SK-N-SH (cell line): ENCODE data around the gene PXN. TPM values are rescaled to one million over a fixed set of nuclear protein-coding genes. Genes with fewer than 3 reads are reported as not detected.

Experiments used
- CTCF ChIA-PET: fragments of 300-600, 350-600 bp; formaldehyde crosslinking; extraction: SDS; loops from one replicate; lab custom pipeline; 2021; lab: Yijun Ruan, JAX
- POLR2A ChIA-PET: fragments of 350-600 bp; sonication (Branson Sonifier 250); formaldehyde crosslinking; extraction: SDS; loops from one replicate; lab custom pipeline; 2020; ENCODE audit warnings: antibody characterized with exemption, inconsistent platforms; lab: Yijun Ruan, JAX
- DNase-seq: peaks from one replicate; pipeline ENCODE4 v3.0.0; 2012
- H2AFZ ChIP-seq: fragments of 200-600 bp; sonication (generic); 2 replicates; pipeline ENCODE4 v1.8.1; 2016; ENCODE audit warnings: antibody characterized with exemption, mild to moderate bottlenecking, low read depth
- H3F3A ChIP-seq: fragments of 200-600 bp; sonication (generic); replicated peaks from 2 replicates; pipeline ENCODE3; 2016; ENCODE audit warnings: antibody characterized with exemption, mild to moderate bottlenecking; ENCODE audit not compliant: insufficient read depth
- H3K27ac ChIP-seq, 2 experiments: fragments of 200-500 bp in 1 of 2; fragments of 200-600 bp in 1 of 2; sonication (Bioruptor generic) in 1 of 2; sonication (generic), shearing (Covaris generic) in 1 of 2; 2 replicates each; pipeline versions ENCODE4 v1.5.1 to v1.6.1; 2014 to 2016; ENCODE audit warnings: low read depth in 2 of 2, inconsistent platforms in 1 of 2, low read length in 1 of 2, mild to moderate bottlenecking in 1 of 2, mixed read lengths in 1 of 2
- H3K27me3 ChIP-seq: fragments of 200-600 bp; sonication (generic), shearing (Covaris generic); 2 replicates; pipeline ENCODE4 v1.6.1; 2016; ENCODE audit warnings: mixed run types; ENCODE audit not compliant: insufficient read depth
- H3K36me3 ChIP-seq, 2 experiments: fragments of 200-500 bp in 1 of 2; fragments of 200-600 bp in 1 of 2; sonication (Bioruptor generic) in 1 of 2; sonication (generic) in 1 of 2; replicated peaks in 1 of 2; 2 replicates each; pipeline versions ENCODE3 to v1.5.1; 2014 to 2016; ENCODE audit warnings: low read length in 1 of 2, mild to moderate bottlenecking in 1 of 2; ENCODE audit not compliant: insufficient read depth in 2 of 2, control insufficient read depth in 1 of 2
- H3K4me1 ChIP-seq, 2 experiments: fragments of 200-500 bp in 1 of 2; fragments of 200-600 bp in 1 of 2; sonication (Bioruptor generic) in 1 of 2; sonication (generic), shearing (Covaris generic) in 1 of 2; 2 replicates each; pipeline versions ENCODE4 v1.5.1 to v1.6.1; 2014 to 2016; ENCODE audit warnings: low read depth in 1 of 2, low read length in 1 of 2, mixed run types in 1 of 2; ENCODE audit not compliant: insufficient read depth in 2 of 2, control insufficient read depth in 1 of 2
- H3K4me2 ChIP-seq: fragments of 200-600 bp; sonication (generic), shearing (Covaris generic); 2 replicates; pipeline ENCODE4 v1.6.1; 2017; ENCODE audit warnings: mixed run types
- H3K4me3 ChIP-seq, 2 experiments: fragments of 200-500 bp in 1 of 2; fragments of 200-600 bp in 1 of 2; sonication (Bioruptor generic) in 1 of 2; sonication (generic), shearing (Covaris generic) in 1 of 2; 2 replicates each; pipeline versions ENCODE4 v1.5.1 to v1.8.1; 2014 to 2016; ENCODE audit warnings: low read depth in 2 of 2, inconsistent platforms in 1 of 2, low read length in 1 of 2, mild to moderate bottlenecking in 1 of 2, mixed read lengths in 1 of 2, moderate library complexity in 1 of 2
- H3K79me2 ChIP-seq: fragments of 200-600 bp; sonication (generic); 2 replicates; pipeline ENCODE4 v1.8.1; 2017; ENCODE audit warnings: mild to moderate bottlenecking; ENCODE audit not compliant: insufficient read depth
- H3K9ac ChIP-seq: fragments of 200-600 bp; sonication (generic); 2 replicates; pipeline ENCODE4 v1.6.1; 2017; ENCODE audit warnings: mixed run types
- H3K9me2 ChIP-seq: fragments of 200-600 bp; sonication (generic); 2 replicates; pipeline ENCODE4 v1.6.1; 2017; ENCODE audit warnings: mixed run types
- H3K9me3 ChIP-seq: fragments of 200-600 bp; sonication (generic); 2 replicates; pipeline ENCODE4 v1.6.1; 2017; ENCODE audit warnings: mixed run types, mild to moderate bottlenecking, moderate library complexity
- H4K20me1 ChIP-seq: fragments of 200-600 bp; sonication (generic); 2 replicates; pipeline ENCODE4 v1.6.1; 2017; ENCODE audit warnings: mild to moderate bottlenecking, mixed run types; ENCODE audit not compliant: insufficient read depth
- CHD2 ChIP-seq: fragments of 150-350 bp; IDR thresholded peaks from 2 replicates; pipeline ENCODE4 v1.6.1; 2018; ENCODE audit warnings: low read length; ENCODE audit not compliant: partially characterized antibody
- ELF1 ChIP-seq: IDR thresholded peaks from 2 replicates; pipeline ENCODE4 v1.4.0; 2012
- EP300 ChIP-seq, 2 experiments: IDR thresholded peaks; 2 replicates each; pipeline versions ENCODE4 v1.4.0 to v1.6.1; 2012; ENCODE audit warnings: borderline replicate concordance in 1 of 2, low read depth in 1 of 2, low read length in 1 of 2
- EZH2phosphoT487 ChIP-seq: fragments of 200-600 bp; sonication (generic); IDR thresholded peaks from 2 replicates; pipeline ENCODE4 v1.6.1; 2017; ENCODE audit warnings: low read depth, mixed run types, mild to moderate bottlenecking, antibody characterized with exemption, moderate library complexity, borderline replicate concordance
- FOSL2 ChIP-seq: IDR thresholded peaks from 2 replicates; pipeline ENCODE4 v1.4.0; 2012; ENCODE audit warnings: low read depth, mild to moderate bottlenecking, moderate library complexity, borderline replicate concordance
- MXI1 ChIP-seq: IDR thresholded peaks from 2 replicates; pipeline ENCODE4 v1.6.1; 2012; ENCODE audit warnings: mild to moderate bottlenecking, low read depth, low read length, improper control_type of control experiment
- NFIC ChIP-seq: IDR thresholded peaks from 2 replicates; pipeline ENCODE4 v1.4.0; 2012; ENCODE audit warnings: borderline replicate concordance
- RAD21 ChIP-seq: IDR thresholded peaks from 2 replicates; pipeline ENCODE4 v1.6.1; 2012; ENCODE audit warnings: mild to moderate bottlenecking, low read length
- SIN3A ChIP-seq: IDR thresholded peaks from 2 replicates; pipeline ENCODE4 v1.6.1; 2012; ENCODE audit warnings: low read depth, mild to moderate bottlenecking, low read length, moderate library complexity, borderline replicate concordance
- TCF12 ChIP-seq: IDR thresholded peaks from 2 replicates; pipeline ENCODE4 v1.4.0; 2012
- ZBTB33 ChIP-seq: IDR thresholded peaks from 2 replicates; pipeline ENCODE4 v1.4.0; 2012; ENCODE audit warnings: low read depth, borderline replicate concordance
- WGBS: methylation state at CpG from one replicate; pipeline ENCODE4 v1.1.6; 2017; ENCODE audit warnings: low lambda C conversion rate; 5-methylcytosine and 5-hydroxymethylcytosine counted together
- polyA plus RNA-seq, 3 experiments: library from polyadenylated mRNA; depleted of rRNA; stranded (reverse); fragments of >200 nt; gene quantifications; 2 replicates each; pipeline ENCODE4 v1.2.3, GENCODE V29; 2012

The PXN gene
- polyA plus RNA-seq, 1 of the 3 experiments (the other 2 are of a cell fraction) = 89.0 TPM

- Histone ChIP-seq H3K4me3 (no peak overlapping the region), H3K4me2 (peak overlapping the region; percentile 33; the same call in 1 of the 2 replicates), H3K27me3 (no peaks in the 10 kb centered on the region), H3K9ac (no peak overlapping the region; the same call in 1 of the 2 replicates), H4K20me1 (peaks cover 22% of the 10 kb centered on the region), H3K9me2 (no peaks in the 10 kb centered on the region), H3K79me2 (peaks cover 94% of the 10 kb centered on the region), H3F3A (peaks cover 14% of the 10 kb centered on the region), H3K4me1 (peaks cover 35 to 40% of the 10 kb centered on the region in 2 experiments), H2AFZ (no peak overlapping the region), H3K9me3 (no peaks in the 10 kb centered on the region), H3K36me3 (peaks cover 27 to 55% of the 10 kb centered on the region in 2 experiments), H3K27ac (peak overlapping the region in 1 of 2 experiments; percentile 58; a peak in 2 of 4 replicates)
- DNase-seq = peak; percentile 79
- ChIA-PET CTCF (interaction anchor here (0.9 to 18.6 kb wide), 5 partner anchors 16 to 78 kb away, joined by 3 to 618 read pairs (median 116); partner anchors contain the start of genes PXN, RPLP0 and SIRT4), POLR2A (interaction anchor here (7.8 to 8.7 kb wide), 2 partner anchors 24 to 67 kb away, joined by 75 to 108 read pairs; partner anchors contain the start of genes RNU4-1, RNU4-2 and RPLP0)
- no peak for TF ChIP-seq SIN3A
- TF ChIP-seq EP300 (IDR thresholded peaks at IDR 0.05; ENCODE audit: borderline replicate concordance in 1 of 2, low read depth in 1 of 2, low read length in 1 of 2) = 0 out of 4 replicates have a peak, but pooled peaks of 1 of the 2 experiments have one; percentile 4
- no peak for TF ChIP-seq CHD2
- TF ChIP-seq MXI1 = no peak
- WGBS = 68% methylated on average over 8 of the region's 25 CpGs
Observed at GRCh38 chr12:120224304-120225199, 41.0 kb downstream of the PXN start.

GRCh38 chr12:120223458-120224303 is 41.8 kb downstream of the PXN start:
- Histone ChIP-seq H3K9me3 (no peaks in the 10 kb centered on the region), H2AFZ (no peak overlapping the region), H3K4me3 (no peak overlapping the region), H3K4me2 (no peak overlapping the region), H4K20me1 (peaks cover 22% of the 10 kb centered on the region), H3K27me3 (no peaks in the 10 kb centered on the region), H3K79me2 (peaks cover 85% of the 10 kb centered on the region), H3K9me2 (no peaks in the 10 kb centered on the region), H3F3A (peaks cover 6% of the 10 kb centered on the region), H3K36me3 (peaks cover 32 to 64% of the 10 kb centered on the region in 2 experiments), H3K27ac (no peak overlapping the region), H3K9ac (no peak overlapping the region), H3K4me1 (peaks cover 27 to 31% of the 10 kb centered on the region in 2 experiments; a peak in 3 of 4 replicates)
- ChIA-PET CTCF (interaction anchor here (7.1 to 18.6 kb wide), 3 partner anchors 16 to 38 kb away, joined by 116 to 618 read pairs (median 148); partner anchors contain the start of genes PXN and RPLP0), POLR2A (interaction anchor here (7.8 to 8.7 kb wide), 2 partner anchors 23 to 68 kb away, joined by 75 to 108 read pairs; partner anchors contain the start of genes RNU4-1, RNU4-2 and RPLP0)
- WGBS = 91% methylated on average over 15 of the region's 19 CpGs
- TF ChIP-seq FOSL2 = no peak
- no peak for TF ChIP-seq NFIC
- no peak for TF ChIP-seq EP300 (IDR thresholded peaks at IDR 0.05; ENCODE audit: borderline replicate concordance in 1 of 2, low read depth in 1 of 2, low read length in 1 of 2)
- TF ChIP-seq EZH2phosphoT487 = no peak
- TF ChIP-seq ZBTB33 = no peak
- no peak for TF ChIP-seq RAD21
- TF ChIP-seq TCF12 = no peak
- no peak for TF ChIP-seq ELF1
- DNase-seq = no peak
